Tibial artery (tissue), 4 donors: Measurements from ENCODE around the gene C12orf76.

Experiments
- DNase-seq, 2 donors: peaks; one replicate each; pipeline ENCODE4 v3.0.0-alpha.2; 2019
- H3K27ac ChIP-seq, 2 donors: fragments of 200-600 bp; sonication (generic) in 1 of 2; 1 replicate in 1 of 2; 2 replicates in 1 of 2; pipeline ENCODE4 v1.5.1; 2018 to 2019; ENCODE audit warnings: mild to moderate bottlenecking in 1 of 2
- H3K27me3 ChIP-seq, 2 donors: fragments of 200-600 bp; sonication (generic) in 1 of 2; one replicate each; pipeline versions ENCODE4 v1.5.1 to v1.6.0; 2016 to 2019
- H3K36me3 ChIP-seq, 3 donors: fragments of 200-600 bp; sonication (generic) in 2 of 3; one replicate each; pipeline ENCODE4 v1.5.1; 2016 to 2019; ENCODE audit warnings: mild to moderate bottlenecking in 2 of 3
- H3K4me1 ChIP-seq, 4 donors: fragments of 200-600 bp; sonication (generic) in 2 of 4; 1 replicate in 3 of 4; 2 replicates in 1 of 4; pipeline ENCODE4 v1.5.1; 2016 to 2019
- H3K4me3 ChIP-seq, 2 donors: fragments of 200-600 bp; sonication (generic) in 1 of 2; 1 replicate in 1 of 2; 2 replicates in 1 of 2; pipeline ENCODE4 v1.5.1; 2018 to 2019; ENCODE audit warnings: mild to moderate bottlenecking in 2 of 2
- H3K9me3 ChIP-seq, 3 donors: fragments of 200-600 bp; sonication (generic) in 1 of 3; one replicate each; pipeline ENCODE4 v1.5.1; 2016 to 2019
- CTCF ChIP-seq, 2 experiments: fragments of 200-600 bp in 1 of 2; fragments of 450-650 bp in 1 of 2; IDR thresholded peaks; one replicate each; pipeline ENCODE4 v1.5.1; 2017 to 2019; ENCODE audit warnings: antibody characterized with exemption in 2 of 2, mild to moderate bottlenecking in 1 of 2, moderate library complexity in 1 of 2
- intact Hi-C: fragments of 100-400 bp; cut with DNase I; formaldehyde crosslinking; loops from one replicate; pipeline ENCODE4 v1.15.0; 2023; ENCODE audit warnings: low total_unique reads

C12orf76 gene

DNA sequence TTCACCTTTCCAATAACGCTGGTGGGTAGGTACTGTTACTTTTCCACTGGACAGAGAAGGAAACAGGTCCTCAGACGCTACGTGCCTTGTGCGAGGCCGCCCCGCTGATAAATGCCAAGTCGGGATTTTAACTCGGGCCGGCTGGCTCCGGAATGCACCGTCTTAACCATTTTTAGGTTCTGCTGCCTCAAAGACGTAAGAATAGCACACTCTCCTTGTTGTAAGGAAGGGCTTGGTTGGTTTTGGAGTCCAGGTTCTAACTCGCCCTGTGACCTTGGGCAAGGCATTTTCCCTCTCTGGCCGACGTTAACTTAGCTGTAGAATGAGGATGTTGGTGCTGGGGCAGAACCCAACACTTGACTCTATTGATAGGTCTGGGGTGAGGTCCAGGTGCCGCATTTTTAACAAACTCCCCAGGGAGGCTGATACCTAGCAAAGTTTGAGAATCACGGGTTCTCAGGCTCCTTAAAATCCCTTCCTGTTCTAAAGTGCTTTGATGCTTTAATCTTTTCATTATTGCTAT is 48.3 kb downstream of the C12orf76 start:
- Histone ChIP-seq H3K4me1 (peaks cover 0 to 43% (median 20%) of the 10 kb centered on the region in 4 donors), H3K9me3 (no peaks in the 10 kb centered on the region), H3K27ac (peak overlapping the region; percentile 73 to 81), H3K4me3 (peak overlapping the region; percentile 93 to 96), H3K36me3 (no peaks in the 10 kb centered on the region), H3K27me3 (no peaks in the 10 kb centered on the region)
- TF ChIP-seq CTCF (IDR thresholded peaks at IDR 0.05): no peak
- DNase-seq: peak; percentile 31 to 80
- intact Hi-C loops: loop anchor here (5.0 kb wide), 1 partner anchor 428 kb away; the partner anchor contains the start of genes MMAB and MVK

GRCh38 chr12:109999649-109999971 is 48.7 kb downstream of the C12orf76 start:
- DNase-seq: no peak
- Histone ChIP-seq H3K9me3 (no peaks in the 10 kb centered on the region), H3K36me3 (no peaks in the 10 kb centered on the region), H3K4me1 (peaks cover 0 to 48% (median 23%) of the 10 kb centered on the region in 4 donors), H3K27me3 (no peaks in the 10 kb centered on the region), H3K4me3 (peak overlapping the region; percentile 93 to 96), H3K27ac (peak overlapping the region; percentile 73 to 81)
- intact Hi-C loops: loop anchor here (5.0 kb wide), 1 partner anchor 427 kb away; the partner anchor contains the start of genes MMAB and MVK
- TF ChIP-seq CTCF (IDR thresholded peaks at IDR 0.05): no peak

- intact Hi-C loops: loop anchor here (5.0 kb wide), 1 partner anchor 427 kb away; the partner anchor contains the start of genes MMAB and MVK
- no peak for TF ChIP-seq CTCF (IDR thresholded peaks at IDR 0.05)
- Histone ChIP-seq H3K27me3 (no peaks in the 10 kb centered on the region), H3K27ac (peak within 1 kb of the TSS; percentile 73 to 81), H3K9me3 (no peaks in the 10 kb centered on the region), H3K4me3 (peak within 1 kb of the TSS; percentile 93 to 96), H3K36me3 (no peaks in the 10 kb centered on the region), H3K4me1 (peaks cover 0 to 53% (median 29%) of the 10 kb centered on the region in 4 donors)
- DNase-seq: peak; percentile 91 to 95
Measured at GRCh38 chr12:109998904-109999648, 49.2 kb downstream of the C12orf76 start, which contains the start of gene ANKRD13A. Gene ANKRD13A (plus strand): TSS chr12:109999430. CDS start chr12:109999689, 259 bp downstream.

DNA sequence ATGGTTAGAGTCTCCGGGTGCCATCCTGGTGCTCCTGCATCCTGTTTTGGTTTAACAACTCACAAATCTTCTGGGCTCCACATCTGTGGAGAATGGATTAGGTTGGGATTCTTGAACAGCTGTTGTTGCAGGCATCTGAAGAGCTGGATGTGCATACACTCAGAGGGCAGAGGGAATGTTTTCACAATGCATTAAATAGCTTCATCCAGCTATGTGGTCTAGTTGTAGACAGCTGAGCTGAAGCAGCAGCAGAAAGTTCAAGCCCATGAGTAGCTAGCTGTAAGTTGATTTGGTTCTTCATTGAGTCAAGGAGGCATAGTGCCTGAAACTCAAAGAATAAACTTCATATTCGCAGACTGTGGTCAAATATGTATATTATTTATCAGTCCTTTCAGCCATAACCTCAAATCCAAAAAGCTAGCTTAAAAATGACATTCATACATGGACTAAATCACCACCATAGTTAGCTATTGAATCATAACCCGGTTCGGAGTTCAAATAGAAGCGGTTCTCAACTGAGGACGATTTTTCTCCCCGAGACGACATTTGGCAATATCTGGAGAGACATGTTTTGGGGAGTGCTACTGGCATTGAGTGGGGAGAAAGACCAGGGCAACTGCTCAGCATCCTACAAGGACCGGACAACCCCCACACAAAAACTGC is 50.0 kb downstream of the C12orf76 start:
- intact Hi-C loops: loop anchor here (5.0 kb wide), 1 partner anchor 426 kb away; the partner anchor contains the start of genes MMAB and MVK
- H3K27me3 ChIP-seq: no peaks in the 10 kb centered on the region
- peaks cover 0 to 58% (median 29%) of the 10 kb centered on the region in 4 donors for H3K4me1 ChIP-seq
- H3K36me3 ChIP-seq: no peaks in the 10 kb centered on the region
- no peaks in the 10 kb centered on the region for H3K9me3 ChIP-seq
- H3K4me3 ChIP-seq: peak overlapping the region; percentile 93 to 96
- TF ChIP-seq CTCF (IDR thresholded peaks at IDR 0.05): no peak
- no peak for DNase-seq
- H3K27ac ChIP-seq: peak overlapping the region; percentile 73 to 81

DNA sequence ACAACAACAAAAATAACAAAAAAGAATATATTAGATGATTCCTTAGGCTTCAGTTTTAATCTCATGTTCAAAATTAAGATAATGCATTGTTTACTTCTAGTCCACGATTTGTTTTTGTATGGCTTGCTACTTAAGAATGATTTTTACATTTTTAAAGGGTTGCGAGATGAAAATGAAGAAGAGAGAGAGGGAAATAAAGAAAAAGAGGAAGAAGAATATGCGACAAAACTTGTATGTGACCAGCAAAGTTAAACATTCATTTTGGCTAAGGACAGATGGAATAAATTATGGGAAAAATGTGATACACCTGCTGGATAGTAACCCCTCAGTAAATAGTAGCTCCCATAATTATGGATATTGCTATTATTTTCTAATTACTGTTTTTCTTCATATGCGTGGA is 50.9 kb downstream of the C12orf76 start:
- Histone ChIP-seq H3K4me3 (no peak overlapping the region), H3K27me3 (no peaks in the 10 kb centered on the region), H3K27ac (no peak overlapping the region), H3K36me3 (no peaks in the 10 kb centered on the region), H3K4me1 (peaks cover 0 to 57% (median 32%) of the 10 kb centered on the region in 4 donors), H3K9me3 (no peaks in the 10 kb centered on the region)
- DNase-seq: no peak
- intact Hi-C loops: loop anchor here (5.0 kb wide), 1 partner anchor 425 kb away; the partner anchor contains the start of genes MMAB and MVK
- TF ChIP-seq CTCF (IDR thresholded peaks at IDR 0.05): no peak
